ENCODE data around the gene TMBIM4. TPM values are rescaled to one million over a fixed set of nuclear protein-coding genes. Genes with fewer than 3 reads are reported as not detected.

TMBIM4 gene
- total and polyA plus RNA-seq, 2 donors (not counting 3 experiments of a cell fraction or from before 2014, with no cell fraction given), result 74.1 to 370 TPM

DNA sequence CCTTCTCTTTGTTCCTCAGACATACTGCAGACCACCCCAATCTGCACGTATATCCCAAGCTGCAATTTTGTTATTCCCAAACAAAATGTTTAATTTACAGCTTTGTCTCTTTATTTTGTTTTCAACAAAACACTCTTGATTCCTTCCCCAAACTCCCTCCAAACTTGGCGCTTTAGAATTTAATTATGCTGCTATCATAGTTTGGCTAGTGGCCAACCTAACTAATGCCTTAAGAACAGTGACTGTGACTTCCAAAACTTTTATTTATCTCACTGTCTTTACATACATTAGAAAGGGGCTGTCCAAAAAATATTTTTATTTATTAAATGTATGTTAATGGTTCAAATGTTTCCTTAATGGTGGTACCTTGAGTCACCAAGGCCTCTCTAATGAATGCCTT lies 7.1 kb downstream of the TMBIM4 start:
- TF ChIP-seq EZH2 (IDR thresholded peaks at IDR 0.05; ENCODE audit: borderline replicate concordance, low read depth, low read length, severe bottlenecking) (no peak), FOS (IDR thresholded peaks at IDR 0.05; ENCODE audit: borderline replicate concordance, insufficient read depth, low read length) (no peak), POLR2A (IDR thresholded peaks at IDR 0.05; ENCODE audit: low read depth, low read length) (no peak), MYC (IDR thresholded peaks at IDR 0.05; ENCODE audit: low read depth, low read length) (no peak), GATA2 (IDR thresholded peaks at IDR 0.05; ENCODE audit: insufficient read depth, insufficient read length, low read depth, low read length) (no peak)
- TF ChIP-seq, protein P1, sequence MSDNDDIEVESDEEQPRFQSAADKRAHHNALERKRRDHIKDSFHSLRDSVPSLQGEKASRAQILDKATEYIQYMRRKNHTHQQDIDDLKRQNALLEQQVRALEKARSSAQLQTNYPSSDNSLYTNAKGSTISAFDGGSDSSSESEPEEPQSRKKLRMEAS (IDR thresholded peaks at IDR 0.05; ENCODE audit: insufficient read depth, insufficient read length), result no peak

DNA sequence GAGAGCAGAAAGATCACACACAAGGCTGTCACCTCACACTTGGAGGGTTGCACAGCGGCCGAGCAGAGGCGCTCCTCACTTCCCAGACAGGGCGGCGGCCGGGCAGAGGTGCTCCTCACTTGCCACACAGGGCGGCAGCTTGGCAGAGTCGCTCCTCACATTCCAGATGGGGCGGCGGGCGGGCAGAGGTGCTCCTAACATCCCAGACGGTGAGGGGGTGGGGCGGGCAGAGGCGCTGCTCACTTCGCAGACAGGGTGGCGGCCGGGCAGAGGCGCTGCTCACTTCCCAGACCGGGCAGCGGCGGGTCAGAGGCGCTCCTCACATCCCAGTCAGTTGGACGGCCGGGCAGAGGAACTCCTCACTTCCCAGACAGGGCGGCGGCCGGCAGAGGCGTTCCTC lies 9.1 kb downstream of the TMBIM4 start:
- DNase-seq (ENCODE audit: low read depth, low spot score) (no peak), FAIRE-seq (no peak)
- H3K4me3 ChIP-seq (replicated peaks in 1 of 3; ENCODE audit: insufficient read depth in 1 of 3, low read depth in 1 of 3, low read length in 3 of 3), result no peak overlapping the region
- peaks cover 46% of the 10 kb centered on the region for H3K79me2 ChIP-seq (ENCODE audit: control insufficient read depth, insufficient read depth, low read length)
- no TSS peak for BruUV-seq (replicated peaks)
- intact Hi-C loops (cut with micrococcal nuclease), result no loop called here
- no peaks in the 10 kb centered on the region for H3K9me3 ChIP-seq (replicated peaks; ENCODE audit: control insufficient read depth, insufficient read depth, low read length)
- TF ChIP-seq JUN (IDR thresholded peaks at IDR 0.05; ENCODE audit: borderline replicate concordance, insufficient read depth, insufficient read length, low read depth), result no peak
- TF ChIP-seq POLR2A (IDR thresholded peaks at IDR 0.05; ENCODE audit: low read depth, low read length), result no peak
- no peak for TF ChIP-seq FOS (IDR thresholded peaks at IDR 0.05; ENCODE audit: borderline replicate concordance, insufficient read depth, low read length)
- TF ChIP-seq MYC (IDR thresholded peaks at IDR 0.05; ENCODE audit: low read depth, low read length), result no peak
- TF ChIP-seq EZH2 (IDR thresholded peaks at IDR 0.05; ENCODE audit: borderline replicate concordance, low read depth, low read length, severe bottlenecking), result no peak
- TF ChIP-seq, protein P1 (IDR thresholded peaks at IDR 0.05; ENCODE audit: insufficient read depth, insufficient read length), result no peak
- no peak for TF ChIP-seq GATA2 (IDR thresholded peaks at IDR 0.05; ENCODE audit: insufficient read depth, insufficient read length, low read depth, low read length)
- TF ChIP-seq POLR2AphosphoS5 (IDR thresholded peaks at IDR 0.05; ENCODE audit: insufficient read depth, low read depth, low read length), result no peak
- TF ChIP-seq, protein P2, sequence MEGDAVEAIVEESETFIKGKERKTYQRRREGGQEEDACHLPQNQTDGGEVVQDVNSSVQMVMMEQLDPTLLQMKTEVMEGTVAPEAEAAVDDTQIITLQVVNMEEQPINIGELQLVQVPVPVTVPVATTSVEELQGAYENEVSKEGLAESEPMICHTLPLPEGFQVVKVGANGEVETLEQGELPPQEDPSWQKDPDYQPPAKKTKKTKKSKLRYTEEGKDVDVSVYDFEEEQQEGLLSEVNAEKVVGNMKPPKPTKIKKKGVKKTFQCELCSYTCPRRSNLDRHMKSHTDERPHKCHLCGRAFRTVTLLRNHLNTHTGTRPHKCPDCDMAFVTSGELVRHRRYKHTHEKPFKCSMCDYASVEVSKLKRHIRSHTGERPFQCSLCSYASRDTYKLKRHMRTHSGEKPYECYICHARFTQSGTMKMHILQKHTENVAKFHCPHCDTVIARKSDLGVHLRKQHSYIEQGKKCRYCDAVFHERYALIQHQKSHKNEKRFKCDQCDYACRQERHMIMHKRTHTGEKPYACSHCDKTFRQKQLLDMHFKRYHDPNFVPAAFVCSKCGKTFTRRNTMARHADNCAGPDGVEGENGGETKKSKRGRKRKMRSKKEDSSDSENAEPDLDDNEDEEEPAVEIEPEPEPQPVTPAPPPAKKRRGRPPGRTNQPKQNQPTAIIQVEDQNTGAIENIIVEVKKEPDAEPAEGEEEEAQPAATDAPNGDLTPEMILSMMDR (IDR thresholded peaks at IDR 0.05; ENCODE audit: extremely low read depth in 1 of 2, insufficient read depth in 1 of 2, low read depth in 1 of 2, low read length in 2 of 2), result no peak
- peaks cover 0 to 3% of the 10 kb centered on the region in 2 experiments for H3K36me3 ChIP-seq (ENCODE audit: control insufficient read depth in 2 of 2, extremely low read depth in 1 of 2, insufficient read depth in 2 of 2, low read length in 2 of 2)
- H2AFZ ChIP-seq (ENCODE audit: low read depth, low read length), result no peak overlapping the region
- dilution Hi-C loops (cut with MboI; ENCODE audit: extremely low pct_ligation_motif_present, low sequenced_read_pairs), result no loop called here
- H3K4me1 ChIP-seq (ENCODE audit: control insufficient read depth, extremely low read depth, insufficient read depth, low read length), result no peaks in the 10 kb centered on the region
- ChIA-PET CTCF (interaction anchor here (1.4 to 2.0 kb wide), 2 partner anchors 9 to 16 kb away, joined by 4 to 5 read pairs; partner anchors contain the start of gene TMBIM4), POLR2A (no interaction called here)
- H3K9me1 ChIP-seq (replicated peaks; ENCODE audit: control insufficient read depth, extremely low read depth, insufficient read depth, low read length), result no peaks in the 10 kb centered on the region
- H3K4me2 ChIP-seq (ENCODE audit: insufficient read depth, low read length), result no peak overlapping the region
- peaks cover 3% of the 10 kb centered on the region for H4K20me1 ChIP-seq (replicated peaks; ENCODE audit: control insufficient read depth, extremely low read depth, insufficient read depth, low read length)
- H3K9ac ChIP-seq (replicated peaks; ENCODE audit: extremely low read depth, insufficient read depth, low read length), result no peak overlapping the region
- no peaks in the 10 kb centered on the region for H3K27me3 ChIP-seq (ENCODE audit: control insufficient read depth in 2 of 2, insufficient read depth in 2 of 2, low read length in 2 of 2)
- H3K27ac ChIP-seq (ENCODE audit: insufficient read depth, low read depth, low read length), result no peak overlapping the region

More for the DNA sequence above, 7.1 kb downstream of the TMBIM4 start:
- Histone ChIP-seq H3K9me3 (replicated peaks; ENCODE audit: control insufficient read depth, insufficient read depth, low read length) (no peaks in the 10 kb centered on the region), H3K4me3 (replicated peaks in 1 of 3; ENCODE audit: insufficient read depth in 1 of 3, low read depth in 1 of 3, low read length in 3 of 3) (no peak overlapping the region), H3K4me2 (ENCODE audit: insufficient read depth, low read length) (no peak overlapping the region), H3K36me3 (ENCODE audit: control insufficient read depth in 2 of 2, extremely low read depth in 1 of 2, insufficient read depth in 2 of 2, low read length in 2 of 2) (peaks cover 0 to 3% of the 10 kb centered on the region in 2 experiments), H3K27ac (ENCODE audit: insufficient read depth, low read depth, low read length) (no peak overlapping the region), H2AFZ (ENCODE audit: low read depth, low read length) (no peak overlapping the region), H3K27me3 (ENCODE audit: control insufficient read depth in 2 of 2, insufficient read depth in 2 of 2, low read length in 2 of 2) (no peaks in the 10 kb centered on the region), H3K4me1 (ENCODE audit: control insufficient read depth, extremely low read depth, insufficient read depth, low read length) (no peaks in the 10 kb centered on the region), H3K9me1 (replicated peaks; ENCODE audit: control insufficient read depth, extremely low read depth, insufficient read depth, low read length) (no peaks in the 10 kb centered on the region), H4K20me1 (replicated peaks; ENCODE audit: control insufficient read depth, extremely low read depth, insufficient read depth, low read length) (peaks cover 3% of the 10 kb centered on the region), H3K9ac (replicated peaks; ENCODE audit: extremely low read depth, insufficient read depth, low read length) (no peak overlapping the region), H3K79me2 (ENCODE audit: control insufficient read depth, insufficient read depth, low read length) (peaks cover 65% of the 10 kb centered on the region)
- ChIA-PET POLR2A (no interaction called here), CTCF (interaction anchor here (2.0 kb wide), 1 partner anchor 18 kb away, joined by 5 read pairs; no protein-coding TSS in a partner anchor)
- no TSS peak for BruUV-seq (replicated peaks)
- DNase-seq (ENCODE audit: low read depth, low spot score) (no peak), FAIRE-seq (no peak)
- intact Hi-C loops (cut with micrococcal nuclease), result no loop called here
- dilution Hi-C loops (cut with MboI; ENCODE audit: extremely low pct_ligation_motif_present, low sequenced_read_pairs), result no loop called here
